ENCODE results near the gene MORN1. TPM values are rescaled to one million over a fixed set of nuclear protein-coding genes. Genes with fewer than 3 reads are reported as not detected.
A peak's percentile ranks its signal among the peaks of the same experiment; 100 is the strongest.

Gene MORN1
- total RNA-seq, 1 donor from 2014 or later: 18.4 TPM

GRCh38 chr1:2316451-2316961 is 74.8 kb downstream of the MORN1 start:
- Histone ChIP-seq H3K36me3 (no peaks in the 10 kb centered on the region), H3K9me3 (no peaks in the 10 kb centered on the region), H3K4me1 (peaks cover 39 to 71% of the 10 kb centered on the region in 2 donors), H3K4me3 (no peak overlapping the region), H3K27ac (peak overlapping the region; percentile 92 to 95), H3K27me3 (no peaks in the 10 kb centered on the region)
- TF ChIP-seq, protein P1, sequence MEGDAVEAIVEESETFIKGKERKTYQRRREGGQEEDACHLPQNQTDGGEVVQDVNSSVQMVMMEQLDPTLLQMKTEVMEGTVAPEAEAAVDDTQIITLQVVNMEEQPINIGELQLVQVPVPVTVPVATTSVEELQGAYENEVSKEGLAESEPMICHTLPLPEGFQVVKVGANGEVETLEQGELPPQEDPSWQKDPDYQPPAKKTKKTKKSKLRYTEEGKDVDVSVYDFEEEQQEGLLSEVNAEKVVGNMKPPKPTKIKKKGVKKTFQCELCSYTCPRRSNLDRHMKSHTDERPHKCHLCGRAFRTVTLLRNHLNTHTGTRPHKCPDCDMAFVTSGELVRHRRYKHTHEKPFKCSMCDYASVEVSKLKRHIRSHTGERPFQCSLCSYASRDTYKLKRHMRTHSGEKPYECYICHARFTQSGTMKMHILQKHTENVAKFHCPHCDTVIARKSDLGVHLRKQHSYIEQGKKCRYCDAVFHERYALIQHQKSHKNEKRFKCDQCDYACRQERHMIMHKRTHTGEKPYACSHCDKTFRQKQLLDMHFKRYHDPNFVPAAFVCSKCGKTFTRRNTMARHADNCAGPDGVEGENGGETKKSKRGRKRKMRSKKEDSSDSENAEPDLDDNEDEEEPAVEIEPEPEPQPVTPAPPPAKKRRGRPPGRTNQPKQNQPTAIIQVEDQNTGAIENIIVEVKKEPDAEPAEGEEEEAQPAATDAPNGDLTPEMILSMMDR (IDR thresholded peaks at IDR 0.05): no peak
- no peak for DNase-seq (ENCODE audit: low spot score in 2 of 2)
- intact Hi-C loops (cut with DNase I): no loop called here

GRCh38 chr1:2315674-2316450 is 75.5 kb downstream of the MORN1 start:
- Histone ChIP-seq H3K4me3 (peak overlapping the region in 1 of 2 donors; percentile 81), H3K4me1 (peaks cover 34 to 71% of the 10 kb centered on the region in 2 donors), H3K36me3 (no peaks in the 10 kb centered on the region), H3K27me3 (no peaks in the 10 kb centered on the region), H3K27ac (peak overlapping the region; percentile 92 to 95), H3K9me3 (no peaks in the 10 kb centered on the region)
- intact Hi-C loops (cut with DNase I): loop anchor here (2.0 kb wide), 1 partner anchor 81 kb away; no protein-coding TSS in a partner anchor
- no peak for DNase-seq (ENCODE audit: low spot score in 2 of 2)
- TF ChIP-seq, protein P1 (IDR thresholded peaks at IDR 0.05): no peak

GRCh38 chr1:2314803-2315673 is 76.3 kb downstream of the MORN1 start:
- Histone ChIP-seq H3K27me3 (no peaks in the 10 kb centered on the region), H3K9me3 (no peaks in the 10 kb centered on the region), H3K36me3 (peaks cover 0 to 6% of the 10 kb centered on the region in 2 donors), H3K4me1 (peaks cover 28 to 73% of the 10 kb centered on the region in 2 donors), H3K4me3 (peak overlapping the region; percentile 80 to 81), H3K27ac (peak overlapping the region; percentile 92 to 95)
- intact Hi-C loops (cut with DNase I): loop anchor here (1.0 to 5.0 kb wide), 3 partner anchors 25 to 118 kb away; no protein-coding TSS in a partner anchor
- TF ChIP-seq, protein P1 (IDR thresholded peaks at IDR 0.05): peak; percentile 81 to 95 (median 91)
- DNase-seq (ENCODE audit: low spot score in 2 of 2): no peak

- H3K9me3 ChIP-seq: no peaks in the 10 kb centered on the region
- peaks cover 28 to 75% of the 10 kb centered on the region in 2 donors for H3K4me1 ChIP-seq
- peak overlapping the region; percentile 92 to 95 for H3K27ac ChIP-seq
- peak in 1 of 2 donors; percentile 87 for DNase-seq (ENCODE audit: low spot score in 2 of 2)
- H3K4me3 ChIP-seq: peak overlapping the region; percentile 80 to 81
- TF ChIP-seq, protein P1 (IDR thresholded peaks at IDR 0.05): no peak
- peaks cover 1 to 7% of the 10 kb centered on the region in 2 donors for H3K36me3 ChIP-seq
- no peaks in the 10 kb centered on the region for H3K27me3 ChIP-seq
- intact Hi-C loops (cut with DNase I): loop anchor here (1.0 to 5.0 kb wide), 3 partner anchors 24 to 117 kb away; no protein-coding TSS in a partner anchor
These were observed 77.0 kb downstream of the MORN1 start for GRCh38 chr1:2314273-2314802.

- H3K27ac ChIP-seq: peak overlapping the region; percentile 92 to 95
- no peaks in the 10 kb centered on the region for H3K27me3 ChIP-seq
- H3K36me3 ChIP-seq: peaks cover 6 to 13% of the 10 kb centered on the region in 2 donors
- peaks cover 28 to 72% of the 10 kb centered on the region in 2 donors for H3K4me1 ChIP-seq
- intact Hi-C loops (cut with DNase I): loop anchor here (1.0 to 5.0 kb wide), 3 partner anchors 23 to 116 kb away; no protein-coding TSS in a partner anchor
- H3K9me3 ChIP-seq: no peaks in the 10 kb centered on the region
- H3K4me3 ChIP-seq: peak overlapping the region; percentile 80 to 81
- TF ChIP-seq, protein P1 (IDR thresholded peaks at IDR 0.05): no peak
- no peak for DNase-seq (ENCODE audit: low spot score in 2 of 2)
These were observed 77.6 kb downstream of the MORN1 start for GRCh38 chr1:2313651-2314261.
